Erythroblast (primary cell): ENCODE data around the gene CEBPG.

Source experiments
- GATA1 ChIP-seq: IDR thresholded peaks from 2 replicates; pipeline ENCODE4 v1.6.1; 2011; ENCODE audit warnings: low read depth, mild to moderate bottlenecking, control low read depth, low read length, moderate library complexity
- POLR2A ChIP-seq: IDR thresholded peaks from 2 replicates; pipeline ENCODE4 v1.6.1; 2011; ENCODE audit warnings: mild to moderate bottlenecking, low read length

- TF ChIP-seq POLR2A: no peak
- no peak for TF ChIP-seq GATA1
Observed at GRCh38 chr19:33347300-33347699, 26.2 kb upstream of the CEBPG start.
